HCT116 (cell line): Measurements from ENCODE around the gene SEC11A.

ENCODE experiments used
- CEBPB ChIP-seq: IDR thresholded peaks from 2 replicates; pipeline ENCODE4 v1.6.1; 2012; ENCODE audit warnings: low read depth
- CTCF ChIP-seq, 3 experiments: fragments of 200-600 bp in 1 of 3; sonication (generic) in 1 of 3; IDR thresholded peaks in 2 of 3; conservative IDR thresholded peaks in 1 of 3; 2 replicates each; pipeline ENCODE4 v1.5.1; 2012 to 2017; ENCODE audit warnings: low read depth in 2 of 3, low read length in 2 of 3, antibody characterized with exemption in 1 of 3, borderline replicate concordance in 1 of 3, control low read depth in 1 of 3, mild to moderate bottlenecking in 1 of 3, mixed read lengths in 1 of 3, mixed run types in 1 of 3, moderate library complexity in 1 of 3; ENCODE audit not compliant: insufficient read depth in 1 of 3
- JUND ChIP-seq: IDR thresholded peaks from 2 replicates; pipeline ENCODE4 v1.6.1; 2012
- MAX ChIP-seq: IDR thresholded peaks from 2 replicates; pipeline ENCODE4 v1.6.1; 2012
- POLR2A ChIP-seq: IDR thresholded peaks from 2 replicates; pipeline ENCODE4 v1.7.0; 2011; ENCODE audit warnings: borderline replicate concordance; ENCODE audit not compliant: insufficient read depth, insufficient read length; ENCODE audit errors: extremely low read depth
- POLR2AphosphoS5 ChIP-seq: IDR thresholded peaks from 2 replicates; pipeline ENCODE4 v1.6.1; 2011; ENCODE audit warnings: mild to moderate bottlenecking, low read depth, low read length, moderate library complexity
- RAD21 ChIP-seq: IDR thresholded peaks from 2 replicates; pipeline ENCODE4 v1.6.1; 2012; ENCODE audit warnings: low read depth, mild to moderate bottlenecking
- REST ChIP-seq: IDR thresholded peaks from 2 replicates; pipeline ENCODE4 v1.6.1; 2012; ENCODE audit warnings: low read depth
- TCF7L2 ChIP-seq: IDR thresholded peaks from 2 replicates; pipeline ENCODE4 v1.7.0; 2011; ENCODE audit warnings: borderline replicate concordance, inconsistent platforms; ENCODE audit not compliant: insufficient read depth, insufficient read length; ENCODE audit errors: extremely low read depth
- ZFX ChIP-seq: fragments of 450-650 bp; IDR thresholded peaks from 2 replicates; pipeline ENCODE4 v1.6.1; 2017

- TF ChIP-seq POLR2AphosphoS5 = no peak
- TF ChIP-seq CTCF (IDR thresholded peaks at IDR 0.05 in 2 of 3, conservative IDR thresholded peaks at IDR 0.05 in 1 of 3; ENCODE audit: borderline replicate concordance in 1 of 3, insufficient read depth in 1 of 3, low read depth in 2 of 3, low read length in 2 of 3) = no peak
- TF ChIP-seq JUND = no peak
- TF ChIP-seq ZFX = no peak
- TF ChIP-seq RAD21 = no peak
- no peak for TF ChIP-seq POLR2A
- TF ChIP-seq MAX = no peak
- no peak for TF ChIP-seq TCF7L2
- no peak for TF ChIP-seq CEBPB
- TF ChIP-seq REST = no peak
Observed at GRCh38 chr15:84714372-84714771, 1.6 kb downstream of the SEC11A start.
